ENCODE results near the gene ABHD17A. TPM values are rescaled to one million over a fixed set of nuclear protein-coding genes. Genes with fewer than 3 reads are reported as not detected.

ABHD17A gene
- total and polyA plus RNA-seq, 2 of the 8 experiments (the other 6 are each of a cell fraction or from before 2014, with no cell fraction given): 41.2 to 87.4 TPM

GRCh38 chr19:1921825-1922224, 36.5 kb upstream of the ABHD17A start (continued):
- TF ChIP-seq, protein P1, sequence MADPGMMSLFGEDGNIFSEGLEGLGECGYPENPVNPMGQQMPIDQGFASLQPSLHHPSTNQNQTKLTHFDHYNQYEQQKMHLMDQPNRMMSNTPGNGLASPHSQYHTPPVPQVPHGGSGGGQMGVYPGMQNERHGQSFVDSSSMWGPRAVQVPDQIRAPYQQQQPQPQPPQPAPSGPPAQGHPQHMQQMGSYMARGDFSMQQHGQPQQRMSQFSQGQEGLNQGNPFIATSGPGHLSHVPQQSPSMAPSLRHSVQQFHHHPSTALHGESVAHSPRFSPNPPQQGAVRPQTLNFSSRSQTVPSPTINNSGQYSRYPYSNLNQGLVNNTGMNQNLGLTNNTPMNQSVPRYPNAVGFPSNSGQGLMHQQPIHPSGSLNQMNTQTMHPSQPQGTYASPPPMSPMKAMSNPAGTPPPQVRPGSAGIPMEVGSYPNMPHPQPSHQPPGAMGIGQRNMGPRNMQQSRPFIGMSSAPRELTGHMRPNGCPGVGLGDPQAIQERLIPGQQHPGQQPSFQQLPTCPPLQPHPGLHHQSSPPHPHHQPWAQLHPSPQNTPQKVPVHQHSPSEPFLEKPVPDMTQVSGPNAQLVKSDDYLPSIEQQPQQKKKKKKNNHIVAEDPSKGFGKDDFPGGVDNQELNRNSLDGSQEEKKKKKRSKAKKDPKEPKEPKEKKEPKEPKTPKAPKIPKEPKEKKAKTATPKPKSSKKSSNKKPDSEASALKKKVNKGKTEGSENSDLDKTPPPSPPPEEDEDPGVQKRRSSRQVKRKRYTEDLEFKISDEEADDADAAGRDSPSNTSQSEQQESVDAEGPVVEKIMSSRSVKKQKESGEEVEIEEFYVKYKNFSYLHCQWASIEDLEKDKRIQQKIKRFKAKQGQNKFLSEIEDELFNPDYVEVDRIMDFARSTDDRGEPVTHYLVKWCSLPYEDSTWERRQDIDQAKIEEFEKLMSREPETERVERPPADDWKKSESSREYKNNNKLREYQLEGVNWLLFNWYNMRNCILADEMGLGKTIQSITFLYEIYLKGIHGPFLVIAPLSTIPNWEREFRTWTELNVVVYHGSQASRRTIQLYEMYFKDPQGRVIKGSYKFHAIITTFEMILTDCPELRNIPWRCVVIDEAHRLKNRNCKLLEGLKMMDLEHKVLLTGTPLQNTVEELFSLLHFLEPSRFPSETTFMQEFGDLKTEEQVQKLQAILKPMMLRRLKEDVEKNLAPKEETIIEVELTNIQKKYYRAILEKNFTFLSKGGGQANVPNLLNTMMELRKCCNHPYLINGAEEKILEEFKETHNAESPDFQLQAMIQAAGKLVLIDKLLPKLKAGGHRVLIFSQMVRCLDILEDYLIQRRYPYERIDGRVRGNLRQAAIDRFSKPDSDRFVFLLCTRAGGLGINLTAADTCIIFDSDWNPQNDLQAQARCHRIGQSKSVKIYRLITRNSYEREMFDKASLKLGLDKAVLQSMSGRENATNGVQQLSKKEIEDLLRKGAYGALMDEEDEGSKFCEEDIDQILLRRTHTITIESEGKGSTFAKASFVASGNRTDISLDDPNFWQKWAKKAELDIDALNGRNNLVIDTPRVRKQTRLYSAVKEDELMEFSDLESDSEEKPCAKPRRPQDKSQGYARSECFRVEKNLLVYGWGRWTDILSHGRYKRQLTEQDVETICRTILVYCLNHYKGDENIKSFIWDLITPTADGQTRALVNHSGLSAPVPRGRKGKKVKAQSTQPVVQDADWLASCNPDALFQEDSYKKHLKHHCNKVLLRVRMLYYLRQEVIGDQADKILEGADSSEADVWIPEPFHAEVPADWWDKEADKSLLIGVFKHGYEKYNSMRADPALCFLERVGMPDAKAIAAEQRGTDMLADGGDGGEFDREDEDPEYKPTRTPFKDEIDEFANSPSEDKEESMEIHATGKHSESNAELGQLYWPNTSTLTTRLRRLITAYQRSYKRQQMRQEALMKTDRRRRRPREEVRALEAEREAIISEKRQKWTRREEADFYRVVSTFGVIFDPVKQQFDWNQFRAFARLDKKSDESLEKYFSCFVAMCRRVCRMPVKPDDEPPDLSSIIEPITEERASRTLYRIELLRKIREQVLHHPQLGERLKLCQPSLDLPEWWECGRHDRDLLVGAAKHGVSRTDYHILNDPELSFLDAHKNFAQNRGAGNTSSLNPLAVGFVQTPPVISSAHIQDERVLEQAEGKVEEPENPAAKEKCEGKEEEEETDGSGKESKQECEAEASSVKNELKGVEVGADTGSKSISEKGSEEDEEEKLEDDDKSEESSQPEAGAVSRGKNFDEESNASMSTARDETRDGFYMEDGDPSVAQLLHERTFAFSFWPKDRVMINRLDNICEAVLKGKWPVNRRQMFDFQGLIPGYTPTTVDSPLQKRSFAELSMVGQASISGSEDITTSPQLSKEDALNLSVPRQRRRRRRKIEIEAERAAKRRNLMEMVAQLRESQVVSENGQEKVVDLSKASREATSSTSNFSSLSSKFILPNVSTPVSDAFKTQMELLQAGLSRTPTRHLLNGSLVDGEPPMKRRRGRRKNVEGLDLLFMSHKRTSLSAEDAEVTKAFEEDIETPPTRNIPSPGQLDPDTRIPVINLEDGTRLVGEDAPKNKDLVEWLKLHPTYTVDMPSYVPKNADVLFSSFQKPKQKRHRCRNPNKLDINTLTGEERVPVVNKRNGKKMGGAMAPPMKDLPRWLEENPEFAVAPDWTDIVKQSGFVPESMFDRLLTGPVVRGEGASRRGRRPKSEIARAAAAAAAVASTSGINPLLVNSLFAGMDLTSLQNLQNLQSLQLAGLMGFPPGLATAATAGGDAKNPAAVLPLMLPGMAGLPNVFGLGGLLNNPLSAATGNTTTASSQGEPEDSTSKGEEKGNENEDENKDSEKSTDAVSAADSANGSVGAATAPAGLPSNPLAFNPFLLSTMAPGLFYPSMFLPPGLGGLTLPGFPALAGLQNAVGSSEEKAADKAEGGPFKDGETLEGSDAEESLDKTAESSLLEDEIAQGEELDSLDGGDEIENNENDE (IDR thresholded peaks at IDR 0.05; ENCODE audit: insufficient replicate concordance, low read length): no peak
- TF ChIP-seq, protein P2, sequence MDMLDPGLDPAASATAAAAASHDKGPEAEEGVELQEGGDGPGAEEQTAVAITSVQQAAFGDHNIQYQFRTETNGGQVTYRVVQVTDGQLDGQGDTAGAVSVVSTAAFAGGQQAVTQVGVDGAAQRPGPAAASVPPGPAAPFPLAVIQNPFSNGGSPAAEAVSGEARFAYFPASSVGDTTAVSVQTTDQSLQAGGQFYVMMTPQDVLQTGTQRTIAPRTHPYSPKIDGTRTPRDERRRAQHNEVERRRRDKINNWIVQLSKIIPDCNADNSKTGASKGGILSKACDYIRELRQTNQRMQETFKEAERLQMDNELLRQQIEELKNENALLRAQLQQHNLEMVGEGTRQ (IDR thresholded peaks at IDR 0.05; ENCODE audit: low read length): no peak
- no peak for TF ChIP-seq FOSL1 (IDR thresholded peaks at IDR 0.05; ENCODE audit: insufficient read depth, low read depth, low read length)
- no peak for TF ChIP-seq KDM1A (IDR thresholded peaks at IDR 0.05; ENCODE audit: borderline replicate concordance, low read length)
- no peak for TF ChIP-seq E2F6 (IDR thresholded peaks at IDR 0.05)
- no peak for TF ChIP-seq BCL11A (IDR thresholded peaks at IDR 0.05; ENCODE audit: low read depth in 2 of 2, low read length in 2 of 2)
